SW480 (cell line): Measurements from ENCODE around the gene CMTM8.

Source experiments
- DNase-seq: peaks from one replicate; pipeline ENCODE4 v3.0.0-alpha.2; 2016; ENCODE audit warnings: low spot score

CMTM8 gene

DNA sequence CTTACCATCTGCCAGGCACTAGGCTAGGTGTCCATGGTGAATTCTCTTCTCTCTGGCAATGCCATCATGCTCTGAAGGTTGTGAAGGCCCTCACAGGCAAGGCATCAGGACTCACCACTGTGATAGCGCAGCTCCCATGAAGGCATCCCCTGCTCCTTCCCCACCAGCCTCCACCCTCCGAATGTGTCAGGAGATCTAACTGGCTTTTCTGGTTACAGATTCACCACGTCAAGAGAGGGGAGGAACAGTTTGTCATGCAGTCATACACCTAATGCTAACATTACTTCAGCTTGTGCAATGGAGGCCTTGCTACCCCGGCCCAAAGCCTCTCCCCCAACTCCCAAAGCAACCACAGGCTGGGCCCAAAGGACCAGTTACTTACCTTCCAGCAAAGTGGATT is 8.9 kb upstream of the CMTM8 start:
- DNase-seq: no peak

DNA sequence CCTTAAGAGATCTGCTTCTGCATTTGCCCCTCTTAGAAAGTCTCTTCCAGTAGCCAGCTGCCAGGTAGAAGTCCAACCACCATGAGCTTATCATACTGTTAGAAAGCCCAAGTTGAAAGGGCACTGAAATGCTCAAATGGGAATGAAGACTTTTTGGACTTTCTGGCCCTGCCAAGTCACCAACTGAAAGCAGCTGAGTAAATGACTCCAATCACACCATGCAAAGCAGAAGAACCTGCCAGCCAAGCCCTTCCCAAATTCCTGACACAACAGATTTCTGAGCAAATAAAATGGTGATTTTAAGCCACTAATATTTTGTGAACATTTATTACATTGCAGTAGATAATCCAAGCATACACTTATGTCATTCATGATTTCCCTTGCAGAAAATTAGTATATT is 2.1 kb upstream of the CMTM8 start:
- no peak for DNase-seq

DNA sequence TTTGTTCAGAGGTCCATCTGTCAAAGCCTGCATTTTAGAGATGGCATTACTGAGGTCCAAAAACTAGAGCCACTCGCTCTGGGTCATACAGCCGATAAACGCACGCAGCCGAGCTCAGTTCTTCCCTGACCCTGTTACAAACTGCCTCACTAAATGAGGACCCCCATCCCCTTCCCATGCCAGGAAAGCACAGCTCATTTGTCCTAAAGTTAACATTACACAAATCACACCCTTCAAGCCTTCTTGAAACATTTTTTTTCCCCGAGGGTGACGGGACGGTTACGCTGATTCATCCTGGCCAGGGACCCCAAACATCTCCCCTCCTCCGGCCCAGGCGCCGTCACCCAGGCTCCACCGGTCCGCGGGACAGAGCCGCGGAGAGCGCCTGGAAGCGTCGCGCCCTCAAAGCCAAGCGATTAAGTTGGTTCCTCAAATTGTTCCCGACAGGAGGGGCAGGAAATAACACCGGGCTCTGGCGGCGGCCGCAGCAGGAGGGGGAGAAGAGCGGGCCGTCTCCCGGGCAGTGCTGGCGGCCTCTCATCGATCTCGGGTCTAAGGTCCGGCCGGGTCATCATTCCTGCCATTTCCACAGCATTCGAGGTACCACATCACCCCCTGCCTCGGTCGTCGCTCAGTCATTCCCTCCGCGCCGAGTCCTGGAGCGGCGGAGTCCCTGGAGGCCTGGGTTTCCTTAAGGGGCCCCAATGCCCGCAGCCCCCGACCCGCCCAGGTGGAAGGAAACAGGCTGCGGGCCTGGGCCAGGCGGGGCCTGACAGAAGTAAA is 619 bp upstream of the CMTM8 start:
- DNase-seq: peak; percentile 59

DNA sequence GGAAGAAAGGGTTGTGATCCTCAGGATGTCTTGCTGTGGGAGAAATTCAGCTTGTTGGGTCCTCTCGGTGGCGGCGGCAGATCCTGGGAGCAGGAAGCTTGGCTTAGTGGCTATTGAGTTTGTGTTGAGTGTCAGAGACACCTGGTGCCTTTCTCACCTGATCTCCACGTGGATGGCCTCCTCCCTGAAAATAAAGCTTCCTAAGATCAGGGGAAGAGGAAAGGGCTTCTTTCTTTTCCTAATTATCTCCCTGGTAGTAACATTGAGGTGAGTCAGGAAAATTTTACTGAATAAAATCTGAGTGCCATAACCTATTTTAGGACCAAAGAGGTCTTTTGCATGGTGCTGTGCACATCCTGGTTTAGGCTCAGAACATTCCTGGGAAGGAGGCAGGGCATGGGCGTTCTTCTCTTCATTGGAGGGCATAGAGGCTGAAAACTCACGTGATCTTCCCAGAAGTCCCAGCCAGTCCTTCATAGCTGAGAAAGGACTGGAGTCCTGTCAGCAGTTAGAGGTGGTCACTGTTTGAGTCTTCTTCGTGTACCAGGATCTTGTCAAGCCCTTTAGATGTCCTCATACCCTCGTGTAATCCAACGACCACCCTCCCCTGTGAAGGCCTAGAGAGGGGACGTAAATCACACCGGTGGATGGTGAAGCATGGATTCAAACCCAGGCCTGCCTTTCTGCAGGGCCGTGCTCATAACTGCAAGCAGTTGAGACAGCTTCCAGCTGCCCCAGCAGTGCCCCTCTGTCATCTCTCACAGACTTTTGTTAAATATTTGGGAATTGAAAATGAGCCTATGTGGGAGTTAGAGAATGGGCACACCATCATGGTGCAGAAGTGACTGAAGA is 1.1 kb downstream of the CMTM8 start:
- DNase-seq: peak; percentile 74

- peak; percentile 61 for DNase-seq
These were observed 1.7 kb downstream of the CMTM8 start for GRCh38 chr3:32240159-32240545.

DNA sequence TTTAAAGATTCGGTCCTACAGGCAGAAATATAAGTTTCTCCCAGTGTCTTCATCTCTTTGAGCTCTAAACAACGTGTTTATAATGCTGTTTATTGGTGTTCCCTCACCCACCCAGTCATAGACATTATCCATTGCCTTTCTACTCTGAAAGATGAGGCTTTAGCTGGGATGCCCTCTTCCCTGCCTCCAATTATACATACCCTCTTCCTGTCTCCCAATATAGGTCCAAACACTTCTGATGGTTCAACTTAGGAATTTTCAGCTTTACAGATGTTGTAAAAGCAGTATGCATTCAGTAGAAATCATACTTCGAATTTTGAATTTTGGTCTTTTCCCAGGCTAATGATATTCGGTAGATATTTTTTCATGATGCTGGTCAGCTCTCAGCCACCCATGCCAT is 2.6 kb downstream of the CMTM8 start:
- no peak for DNase-seq

DNA sequence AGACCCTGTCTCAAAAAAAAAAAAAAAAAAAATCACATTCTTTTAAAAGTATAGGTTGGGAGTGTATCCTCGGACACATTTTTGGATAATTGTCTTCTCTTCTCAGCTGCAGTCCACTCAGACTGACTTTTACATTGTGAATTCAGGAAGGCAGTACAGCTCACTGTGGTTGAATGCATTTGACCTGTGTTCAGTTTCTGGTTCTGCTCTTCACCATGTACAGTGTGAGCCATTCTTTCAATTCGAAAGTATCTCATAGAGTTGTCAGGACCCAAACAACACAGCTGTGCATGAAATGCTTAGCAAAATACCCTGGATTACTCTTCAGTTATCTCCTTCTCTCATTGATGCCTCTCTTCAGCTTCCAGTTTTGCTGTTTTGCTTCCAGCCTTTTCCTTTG is 5.0 kb downstream of the CMTM8 start:
- DNase-seq: no peak

DNA sequence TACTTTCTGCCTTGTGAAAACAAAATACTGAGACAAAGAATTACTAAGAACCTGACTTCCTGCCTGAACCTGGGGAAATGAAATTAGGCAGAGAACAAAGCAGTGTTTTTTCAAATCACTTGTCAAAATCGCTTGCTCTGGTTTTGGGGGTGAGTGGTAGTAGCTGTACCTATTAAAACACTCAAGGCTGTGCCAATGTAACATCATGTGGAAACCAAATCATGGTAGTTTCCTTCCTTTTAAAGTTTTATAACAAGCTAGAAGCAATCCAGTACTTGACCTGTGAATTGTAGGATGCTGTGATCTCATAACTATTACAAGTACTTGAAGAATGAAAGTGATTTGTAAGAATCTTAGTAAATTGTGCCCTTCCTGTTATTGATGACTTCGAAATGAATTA is 6.7 kb downstream of the CMTM8 start:
- no peak for DNase-seq

- DNase-seq: no peak
These were observed 7.7 kb downstream of the CMTM8 start for GRCh38 chr3:32246079-32246675.

DNA sequence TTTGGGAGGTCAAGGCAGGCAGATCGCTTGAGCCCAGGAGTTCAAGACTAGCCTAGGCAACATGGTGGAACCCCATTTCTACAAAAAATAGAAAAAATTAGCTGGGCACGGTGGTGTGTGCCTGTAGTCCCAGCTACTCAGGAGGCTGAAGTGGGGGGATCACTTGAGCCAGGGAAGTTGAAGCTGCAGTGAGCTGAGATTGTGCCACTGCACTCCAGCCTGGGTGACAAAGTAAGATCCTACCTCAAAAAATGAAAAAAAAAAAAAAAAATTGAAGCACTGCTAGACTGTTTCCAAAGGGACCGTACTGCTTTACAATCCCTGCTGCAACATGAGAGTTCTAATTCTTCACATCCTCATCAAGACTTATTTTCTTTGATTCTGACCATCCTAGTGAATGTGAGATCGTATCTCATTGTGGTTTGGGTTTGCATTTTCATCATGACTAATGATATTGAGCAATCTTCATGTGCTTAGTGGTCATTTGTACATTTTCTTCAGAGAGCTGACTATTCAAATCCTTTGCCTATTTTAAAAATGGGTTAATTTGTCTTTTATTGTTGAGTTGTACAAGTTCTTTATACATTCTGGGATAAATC is 10.8 kb downstream of the CMTM8 start:
- DNase-seq: peak; percentile 81

GRCh38 chr3:32254268-32254667 is 15.8 kb downstream of the CMTM8 start:
- no peak for DNase-seq

DNA sequence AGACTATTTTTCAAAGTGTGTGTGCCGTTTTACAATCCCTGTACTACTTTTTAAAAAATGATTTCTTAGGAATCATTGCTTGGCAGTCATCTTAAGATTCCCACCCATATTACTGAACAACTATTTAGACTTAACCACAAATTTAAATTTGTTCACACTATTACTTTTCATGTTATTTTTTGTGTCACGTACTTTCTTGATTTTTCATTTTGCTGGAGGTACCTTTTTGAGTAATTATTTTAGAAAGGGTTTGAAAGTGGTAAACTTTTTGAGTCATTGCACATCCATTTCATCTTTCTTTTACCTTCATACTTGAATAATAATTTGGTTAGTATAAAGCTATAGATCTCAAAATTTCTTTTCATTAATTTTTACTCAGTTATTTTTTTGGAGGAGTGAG is 16.9 kb downstream of the CMTM8 start:
- DNase-seq: no peak

DNA sequence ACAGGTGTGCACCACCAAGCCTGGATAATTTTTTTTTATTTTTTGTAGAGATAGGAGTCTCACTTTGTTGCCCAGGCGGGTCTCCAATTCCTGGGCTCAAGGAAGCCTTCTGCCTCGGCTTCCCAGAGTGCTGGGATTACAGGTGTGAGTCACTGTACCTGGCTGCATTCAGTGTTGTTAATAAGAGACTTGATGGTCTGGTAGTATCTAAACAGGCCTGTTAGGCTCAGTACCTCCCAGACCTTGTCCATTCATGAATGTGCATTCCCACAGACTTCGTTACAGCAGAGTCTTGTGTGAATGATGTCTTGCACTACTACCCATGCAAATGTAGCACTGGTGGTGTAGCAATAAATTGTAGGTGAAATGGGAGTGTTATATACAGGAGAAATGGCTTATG is 17.7 kb downstream of the CMTM8 start:
- DNase-seq: no peak

DNA sequence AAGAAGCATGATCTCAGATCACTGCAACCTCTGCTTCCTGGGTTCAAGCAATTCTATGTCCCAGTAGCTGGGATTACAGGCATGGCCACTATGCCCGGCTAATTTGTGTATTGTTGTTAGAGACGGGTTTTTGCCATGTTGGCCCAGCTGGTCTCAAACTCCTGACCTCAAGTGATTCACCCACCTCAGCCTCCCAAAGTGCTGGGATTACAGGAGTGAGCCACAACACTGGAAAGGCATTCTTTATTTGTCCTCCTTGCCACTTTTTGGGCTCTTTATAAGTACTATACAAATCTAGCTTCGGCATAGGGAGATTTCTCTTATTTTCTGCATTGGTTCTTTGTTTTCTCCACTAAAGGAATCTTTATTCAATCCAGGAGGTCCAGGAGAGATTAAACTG is 18.6 kb downstream of the CMTM8 start:
- no peak for DNase-seq

GRCh38 chr3:32257641-32258438 is 19.4 kb downstream of the CMTM8 start:
- no peak for DNase-seq

- DNase-seq: no peak
These were observed 20.4 kb downstream of the CMTM8 start for GRCh38 chr3:32258869-32259268.

DNA sequence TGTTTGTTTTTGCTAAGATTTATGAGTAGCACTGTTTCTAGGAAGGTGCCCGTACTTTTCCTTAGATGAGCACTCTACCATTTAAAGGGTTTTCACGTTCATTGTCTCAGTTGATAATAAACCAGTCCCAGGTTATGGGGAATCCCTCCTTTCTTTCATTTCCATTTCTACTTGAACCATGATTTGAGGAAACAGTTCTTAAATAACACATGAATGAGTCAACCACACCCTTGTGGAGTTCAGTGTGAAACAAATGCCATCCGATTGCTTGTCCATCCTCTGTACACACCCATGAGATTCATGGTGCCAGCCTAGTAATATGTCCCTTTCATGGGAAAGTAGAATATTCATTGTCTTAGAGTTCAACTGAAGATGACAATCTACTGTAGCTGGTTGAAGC is 23.1 kb downstream of the CMTM8 start:
- DNase-seq: no peak

- DNase-seq: no peak
These were observed 23.7 kb downstream of the CMTM8 start for GRCh38 chr3:32262201-32262600.

DNA sequence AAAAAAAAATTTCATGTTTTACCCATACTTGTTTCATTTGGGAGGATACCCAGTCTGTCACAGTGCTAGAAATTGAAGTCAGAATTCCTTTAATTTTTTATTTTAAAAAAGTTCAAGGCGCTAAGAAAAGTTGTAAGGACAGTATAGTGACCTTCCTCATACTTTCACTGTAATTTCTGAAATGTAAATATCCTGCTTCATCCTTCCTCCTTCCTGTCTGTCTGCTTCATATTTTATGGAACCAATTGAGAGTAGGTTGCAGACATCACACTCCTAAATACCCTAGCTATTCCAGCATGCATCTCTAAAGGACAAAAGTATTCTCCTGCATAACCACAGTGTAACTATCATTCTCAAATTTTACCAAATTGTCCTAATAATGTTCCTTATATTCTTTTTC is 35.8 kb downstream of the CMTM8 start:
- DNase-seq: no peak

GRCh38 chr3:32275506-32275905 is 37.0 kb downstream of the CMTM8 start:
- no peak for DNase-seq

GRCh38 chr3:32276279-32276841 is 37.9 kb downstream of the CMTM8 start:
- no peak for DNase-seq

GRCh38 chr3:32278714-32279113 is 40.2 kb downstream of the CMTM8 start:
- DNase-seq: no peak
